Astrocyte of the spinal cord (primary cell): Measurements from ENCODE around the gene PNKD.

ENCODE experiments used
- DNase-seq: peaks from one replicate; pipeline ENCODE4 v3.0.0; 2011; ENCODE audit warnings: low read depth, low spot score
- H3K4me3 ChIP-seq: 2 replicates; pipeline ENCODE4 v1.5.1; 2011; ENCODE audit warnings: low read depth, mild to moderate bottlenecking, low read length, moderate library complexity
- CTCF ChIP-seq: IDR thresholded peaks from 2 replicates; pipeline ENCODE4 v1.5.1; 2012; ENCODE audit warnings: low read depth, mild to moderate bottlenecking, low read length, inconsistent platforms
- in situ Hi-C: cut with HindIII; loops from 2 replicates; pipeline ENCODE4 v1.10.0; 2017; ENCODE audit warnings: low sequenced_read_pairs

PNKD gene

DNA sequence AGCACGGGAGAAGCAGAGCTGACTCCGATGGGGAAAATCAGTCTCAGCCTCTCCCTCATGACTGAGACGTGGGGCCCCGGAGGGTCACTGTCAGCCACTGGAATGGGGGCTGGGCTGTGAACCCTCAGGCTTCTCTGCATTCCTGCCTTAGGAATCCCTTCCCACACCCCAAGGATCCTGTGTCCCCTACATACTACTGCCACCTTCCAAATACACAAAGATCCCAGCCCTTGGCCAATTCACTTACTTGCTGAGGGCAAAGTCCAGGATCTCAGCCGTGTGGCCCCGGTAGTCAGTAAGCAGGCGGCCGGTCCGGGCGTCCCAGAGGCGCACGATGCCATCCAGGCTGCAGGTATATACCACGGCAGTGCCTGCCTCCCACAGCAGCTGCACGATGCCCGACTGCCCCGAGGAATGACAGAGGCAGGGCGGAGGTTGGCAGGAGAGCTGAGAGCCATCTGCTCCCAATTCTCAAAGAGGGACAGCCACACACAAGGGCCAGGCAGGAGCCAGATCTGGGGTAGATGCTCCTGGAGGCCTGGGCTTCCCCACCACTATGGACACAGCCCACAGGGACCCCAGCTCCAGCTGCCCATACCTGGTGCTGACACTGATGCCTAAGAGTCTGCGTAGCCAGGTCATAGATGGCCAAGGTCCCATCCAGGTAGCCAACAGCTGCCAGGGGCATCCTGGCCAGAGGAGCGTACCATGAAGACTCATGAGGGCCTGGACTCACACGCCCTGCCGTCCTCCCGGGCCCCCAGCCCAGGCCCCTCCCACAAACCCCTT lies 5.4 kb upstream of the PNKD start:
- TF ChIP-seq CTCF: no peak
- no peak for DNase-seq
- H3K4me3 ChIP-seq: no peak overlapping the region
- in situ Hi-C loops: no loop called here

GRCh38 chr2:218265626-218266025 lies 4.7 kb upstream of the PNKD start:
- no peak overlapping the region for H3K4me3 ChIP-seq
- no peak for TF ChIP-seq CTCF
- in situ Hi-C loops: no loop called here
- no peak for DNase-seq

- no peak for TF ChIP-seq CTCF
- no peak for DNase-seq
- in situ Hi-C loops: no loop called here
- H3K4me3 ChIP-seq: no peak overlapping the region
Measured at GRCh38 chr2:218266316-218266979, 3.9 kb upstream of the PNKD start.

DNA sequence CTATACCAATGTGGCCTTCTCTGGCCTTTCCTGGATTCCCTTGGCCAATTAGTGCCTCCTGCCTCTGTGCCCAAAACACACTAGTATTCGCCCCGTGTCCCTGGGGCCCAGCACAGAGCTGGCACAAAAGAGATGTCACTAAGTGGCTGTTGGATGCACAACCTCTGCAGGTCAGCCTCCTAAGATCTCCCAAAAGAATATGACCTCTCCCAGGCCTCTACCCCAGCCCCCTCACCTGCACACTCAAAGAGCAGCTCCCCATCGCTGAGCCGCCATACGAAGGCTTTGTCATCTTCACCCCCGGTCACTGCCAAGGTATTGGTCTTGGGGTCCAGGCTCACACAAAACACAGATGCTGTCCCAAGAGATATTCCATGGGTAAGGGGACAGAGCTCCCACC lies 3.1 kb upstream of the PNKD start:
- in situ Hi-C loops: no loop called here
- H3K4me3 ChIP-seq: no peak overlapping the region
- TF ChIP-seq CTCF: no peak
- no peak for DNase-seq

- in situ Hi-C loops: no loop called here
- no peak for TF ChIP-seq CTCF
- no peak for DNase-seq
- peak overlapping the region; percentile 88 for H3K4me3 ChIP-seq
Measured at GRCh38 chr2:218270721-218271486, 585 bp downstream of the PNKD start.

- peak overlapping the region; percentile 88 for H3K4me3 ChIP-seq
- no peak for TF ChIP-seq CTCF
- in situ Hi-C loops: no loop called here
- no peak for DNase-seq
Measured at GRCh38 chr2:218271487-218271797, 1.1 kb downstream of the PNKD start.
